HepG2 (cell line): ENCODE measurements around the gene FYB2. TPM values are rescaled to one million over a fixed set of nuclear protein-coding genes. Genes with fewer than 3 reads are reported as not detected.

Experiments used
- ATAC-seq: fragments of 200-7000 bp; cut with Tn5 transposase; 3 replicates; pipeline ENCODE4 v1.9.1; 2020; ENCODE audit warnings: mild to moderate bottlenecking, moderate library complexity
- BruUV-seq: library from RNA; stranded (reverse); fragments of 400-500 nt; replicated peaks from 2 replicates; lab custom pipeline; 2021; lab: Mats Ljungman, UMichigan
- CTCF ChIA-PET: fragments of 300-600 bp; formaldehyde crosslinking; extraction: SDS; loops from one replicate; lab custom pipeline; 2021; ENCODE audit warnings: low total read pairs, inconsistent platforms, low intra/inter-chr PET ratio; lab: Yijun Ruan, JAX
- POLR2A ChIA-PET: fragments of 350-600 bp; sonication (Branson Sonifier 250); formaldehyde crosslinking; loops from one replicate; lab custom pipeline; 2020; ENCODE audit warnings: antibody characterized with exemption, inconsistent platforms; lab: Yijun Ruan, JAX
- DNase-seq: peaks from one replicate; pipeline ENCODE4 v3.0.0-alpha.2; 2015; ENCODE audit warnings: low spot score
- FAIRE-seq: peaks from 3 replicates; lab custom pipeline; 2011; peaks lifted over from hg19 to GRCh38; lab: Jason Lieb, UNC
- H2AFZ ChIP-seq: one replicate; pipeline ENCODE4 v1.6.1; 2011; ENCODE audit warnings: low read length, inconsistent platforms
- H3K27ac ChIP-seq: fragments of 300-600 bp; 3 replicates; pipeline ENCODE4 v1.8.0; 2011; ENCODE audit warnings: mixed run types, mild to moderate bottlenecking, mixed read lengths, low read length, inconsistent platforms; ENCODE audit not compliant: insufficient read depth; ENCODE audit errors: extremely low read length
- H3K27me3 ChIP-seq, 2 experiments: fragments of 200-600 bp in 1 of 2; 2 replicates in 1 of 2; 3 replicates in 1 of 2; pipeline versions ENCODE4 v1.6.0 to v1.8.0; 2011; ENCODE audit warnings: low read length in 2 of 2, mild to moderate bottlenecking in 2 of 2, moderate library complexity in 2 of 2, inconsistent platforms in 1 of 2; ENCODE audit not compliant: insufficient read depth in 2 of 2, control insufficient read depth in 1 of 2
- H3K36me3 ChIP-seq, 2 experiments: fragments of 200-600 bp in 1 of 2; replicated peaks in 1 of 2; 2 replicates in 1 of 2; 3 replicates in 1 of 2; pipeline versions ENCODE4 v1.5.1 to v1.8.0; 2011; ENCODE audit warnings: low read length in 2 of 2, inconsistent platforms in 1 of 2; ENCODE audit not compliant: insufficient read depth in 2 of 2, control insufficient read depth in 1 of 2
- H3K4me1 ChIP-seq: 2 replicates; pipeline ENCODE4 v1.5.1; 2012; ENCODE audit warnings: low read length, inconsistent platforms; ENCODE audit not compliant: insufficient read depth
- H3K4me2 ChIP-seq: 2 replicates; pipeline ENCODE4 v1.6.0; 2011; ENCODE audit warnings: low read depth, low read length, inconsistent platforms
- H3K4me3 ChIP-seq, 3 experiments: fragments of 200-600 bp in 1 of 3; sonication (generic), shearing (Covaris generic) in 1 of 3; replicated peaks in 1 of 3; 2 replicates each; pipeline ENCODE4 v1.5.1; 2011 to 2016; ENCODE audit warnings: low read length in 3 of 3, inconsistent platforms in 2 of 3, low read depth in 2 of 3, mild to moderate bottlenecking in 2 of 3, control low read depth in 1 of 3, mixed read lengths in 1 of 3; ENCODE audit not compliant: insufficient read depth in 1 of 3
- H3K79me2 ChIP-seq: one replicate; pipeline ENCODE4 v1.6.1; 2011; ENCODE audit warnings: low read length, inconsistent platforms; ENCODE audit not compliant: insufficient read depth
- H3K9ac ChIP-seq: 2 replicates; pipeline ENCODE4 v1.6.0; 2011; ENCODE audit warnings: mild to moderate bottlenecking, low read depth, low read length, inconsistent platforms; ENCODE audit not compliant: insufficient read depth
- H3K9me3 ChIP-seq: 2 replicates; pipeline ENCODE4 v1.5.1; 2012; ENCODE audit warnings: mild to moderate bottlenecking, low read length
- H4K20me1 ChIP-seq: 2 replicates; pipeline ENCODE4 v1.6.0; 2011; ENCODE audit warnings: inconsistent platforms, mild to moderate bottlenecking, low read length, moderate library complexity; ENCODE audit not compliant: insufficient read depth
- CBFB ChIP-seq: sonication (generic); formaldehyde crosslinking; IDR thresholded peaks from 2 replicates; pipeline ENCODE4 v1.4.0; 2020; ENCODE audit warnings: missing genetic modification reagents
- JARID2 ChIP-seq: sonication (generic); formaldehyde crosslinking; IDR thresholded peaks from 2 replicates; pipeline ENCODE4 v1.8.1; 2023; ENCODE audit warnings: missing genetic modification reagents, inconsistent platforms; ENCODE audit not compliant: insufficient replicate concordance
- REL ChIP-seq: sonication (generic); formaldehyde crosslinking; conservative IDR thresholded peaks from 2 replicates; pipeline ENCODE4 v1.8.0; 2022; ENCODE audit warnings: mild to moderate bottlenecking, missing genetic modification reagents, moderate library complexity
- RNF219 ChIP-seq: sonication (generic); formaldehyde crosslinking; IDR thresholded peaks from 2 replicates; pipeline ENCODE4 v1.5.0; 2020; ENCODE audit warnings: mild to moderate bottlenecking, missing genetic modification reagents
- SATB2 ChIP-seq: sonication (generic); formaldehyde crosslinking; IDR thresholded peaks from 2 replicates; pipeline ENCODE4 v1.5.0; 2020; ENCODE audit warnings: missing genetic modification reagents
- ZNF543 ChIP-seq: sonication (generic); formaldehyde crosslinking; IDR thresholded peaks from 2 replicates; pipeline ENCODE4 v1.4.0; 2020; ENCODE audit warnings: mild to moderate bottlenecking, missing genetic modification reagents
- ZNF572 ChIP-seq: sonication (generic); formaldehyde crosslinking; IDR thresholded peaks from 2 replicates; pipeline ENCODE4 v1.5.1; 2020; ENCODE audit warnings: mild to moderate bottlenecking, missing genetic modification reagents
- ZNF614 ChIP-seq: IDR thresholded peaks from 2 replicates; pipeline ENCODE4 v1.6.1; 2018; ENCODE audit warnings: missing biosample characterization, missing genetic modification reagents, inconsistent platforms, borderline replicate concordance
- WGBS: methylation state at CpG from one replicate; pipeline ENCODE4 v1.1.6; 2017; ENCODE audit warnings: low lambda C conversion rate; 5-methylcytosine and 5-hydroxymethylcytosine counted together
- in situ Hi-C: cut with HindIII; loops from 2 replicates; pipeline ENCODE4 v1.10.0; 2017; ENCODE audit warnings: low pct_unique_long_range_greater_than_20kb; ENCODE audit not compliant: extremely low pct_ligation_motif_present
- intact Hi-C: fragments of 100-400 bp; cut with micrococcal nuclease; formaldehyde crosslinking; loops from one replicate; pipeline ENCODE4 v1.10.0; 2022; ENCODE audit not compliant: unreplicated experiment
- polyA plus RNA-seq, 8 experiments: library from polyadenylated mRNA; depleted of rRNA in 3 of 8; stranded (reverse) in 7 of 8; unstranded in 1 of 8; fragments of >200 nt; fragmentation: Illumina TruSeq in 4 of 8; extraction: Trizol in 4 of 8; gene quantifications; 2 replicates each; pipeline versions ENCODE4 v1.2.1 to v1.2.3, GENCODE V29; 2011 to 2016; ENCODE audit warnings: low read depth in 4 of 8, missing spikeins in 1 of 8, mixed read lengths in 1 of 8; ENCODE audit not compliant: insufficient read depth in 1 of 8
- total RNA-seq, 5 experiments: library from RNA; depleted of rRNA; stranded (reverse); fragments of >200 nt; fragmentation: Illumina TruSeq; extraction: Trizol; gene quantifications; 2 replicates each; pipeline ENCODE4 v1.2.3, GENCODE V29; 2016; ENCODE audit warnings: low read depth in 1 of 5

Gene FYB2
- total and polyA plus RNA-seq, 2 of the 13 experiments (the other 11 are each of a cell fraction or from before 2014, with no cell fraction given), result 1.2 to 2.7 TPM

- Histone ChIP-seq H4K20me1 (no peaks in the 10 kb centered on the region), H3K4me1 (peaks cover 36% of the 10 kb centered on the region), H2AFZ (no peak overlapping the region), H3K36me3 (no peaks in the 10 kb centered on the region), H3K27me3 (no peaks in the 10 kb centered on the region), H3K9me3 (peaks cover 8% of the 10 kb centered on the region; the same call in 1 of the 2 replicates), H3K9ac (no peak overlapping the region), H3K4me2 (no peak overlapping the region), H3K79me2 (no peaks in the 10 kb centered on the region), H3K4me3 (no peak overlapping the region), H3K27ac (no peak overlapping the region)
- no TSS peak for BruUV-seq
- ChIA-PET POLR2A (no interaction called here), CTCF (no interaction called here)
- WGBS, result 91% methylated on average over 3 of the region's 3 CpGs
- intact Hi-C loops, result no loop called here
- TF ChIP-seq JARID2 (CRISPR knock-in tag) (no peak), ZNF614 (CRISPR knock-in tag) (no peak), CBFB (CRISPR knock-in tag) (no peak), ZNF543 (CRISPR knock-in tag) (no peak), SATB2 (CRISPR knock-in tag) (no peak)
- DNase-seq (no peak), FAIRE-seq (no peak), ATAC-seq (no peak)
- in situ Hi-C loops, result loop anchor here (25.0 kb wide), 2 partner anchors 449 to 1199 kb away; no protein-coding TSS in a partner anchor
Measured at GRCh38 chr1:56838759-56839158, 19.6 kb upstream of the FYB2 start.

DNA sequence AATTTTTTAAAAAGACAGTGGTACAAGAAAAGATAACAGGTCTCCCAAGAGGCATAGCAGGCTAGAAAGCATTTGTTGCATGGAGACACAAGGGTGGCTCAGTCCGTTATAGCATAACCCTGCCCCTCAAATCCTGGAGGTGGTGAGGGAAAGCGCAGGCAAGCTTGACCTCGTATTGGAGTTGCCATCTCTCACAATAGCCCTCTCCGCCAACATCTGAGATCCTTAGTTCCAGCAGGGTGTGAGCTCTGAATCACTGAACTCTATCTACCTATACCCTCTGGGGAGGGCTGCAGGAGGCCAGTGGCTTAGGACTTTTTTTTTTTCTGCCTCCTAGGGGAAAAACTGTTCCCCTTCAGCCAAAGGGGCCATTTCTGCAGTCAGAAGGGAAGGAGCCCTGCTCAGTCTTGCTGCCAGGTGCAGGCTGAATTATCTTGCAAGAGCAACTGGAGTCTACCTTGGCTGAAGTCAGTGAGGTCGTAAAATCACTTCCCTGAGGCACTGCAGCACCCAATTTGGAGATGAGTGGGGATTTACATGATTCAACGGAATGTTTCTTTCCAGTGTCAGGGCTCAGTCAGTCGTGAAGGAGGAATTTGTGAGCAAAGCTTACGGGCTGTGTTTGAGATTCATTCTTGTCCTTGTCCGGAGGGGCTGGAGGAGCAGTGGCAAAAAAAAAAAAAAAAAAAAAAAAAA is 18.2 kb upstream of the FYB2 start:
- H3K4me2 ChIP-seq, result no peak overlapping the region
- no peak overlapping the region for H3K27ac ChIP-seq
- no peak overlapping the region for H3K9ac ChIP-seq
- TF ChIP-seq RNF219 (CRISPR knock-in tag), result no peak
- 0 out of 2 replicates have a peak, but pooled peaks have one; percentile 21 for TF ChIP-seq ZNF572 (CRISPR knock-in tag)
- no peak for TF ChIP-seq REL (CRISPR knock-in tag)
- TF ChIP-seq, all 625 proteins: peak for 1
- H2AFZ ChIP-seq, result no peak overlapping the region
- intact Hi-C loops (no loop called here), in situ Hi-C loops (loop anchor here (25.0 kb wide), 2 partner anchors 450 to 1200 kb away; no protein-coding TSS in a partner anchor)
- FAIRE-seq (no peak), DNase-seq (no peak), ATAC-seq (no peak)
- no peaks in the 10 kb centered on the region for H3K36me3 ChIP-seq
- H3K27me3 ChIP-seq, result no peaks in the 10 kb centered on the region
- no TSS peak for BruUV-seq
- peaks cover 48% of the 10 kb centered on the region for H3K4me1 ChIP-seq
- H3K79me2 ChIP-seq, result no peaks in the 10 kb centered on the region
- H3K4me3 ChIP-seq, result no peak overlapping the region
- H3K9me3 ChIP-seq, result peaks cover 8% of the 10 kb centered on the region; the same call in 1 of the 2 replicates
- no peaks in the 10 kb centered on the region for H4K20me1 ChIP-seq
- WGBS, result 97% methylated on average over 9 of the region's 9 CpGs
- ChIA-PET CTCF (no interaction called here), POLR2A (interaction anchor here (1.1 to 1.8 kb wide), 3 partner anchors 8 to 129 kb away, joined by 3 to 12 read pairs (median 6); partner anchors contain the start of gene C8B)
